GM21737 (cell line): ENCODE measurements around the gene NOC2L.
A peak's percentile ranks its signal among the peaks of the same experiment; 100 is the strongest.

Experiments used
- ATAC-seq: cut with Tn5 transposase; IDR thresholded peaks from one replicate; pipeline ENCODE4 v1.9.1; 2021; ENCODE audit warnings: mild to moderate bottlenecking, moderate library complexity; ENCODE audit not compliant: unreplicated experiment

The NOC2L gene

DNA sequence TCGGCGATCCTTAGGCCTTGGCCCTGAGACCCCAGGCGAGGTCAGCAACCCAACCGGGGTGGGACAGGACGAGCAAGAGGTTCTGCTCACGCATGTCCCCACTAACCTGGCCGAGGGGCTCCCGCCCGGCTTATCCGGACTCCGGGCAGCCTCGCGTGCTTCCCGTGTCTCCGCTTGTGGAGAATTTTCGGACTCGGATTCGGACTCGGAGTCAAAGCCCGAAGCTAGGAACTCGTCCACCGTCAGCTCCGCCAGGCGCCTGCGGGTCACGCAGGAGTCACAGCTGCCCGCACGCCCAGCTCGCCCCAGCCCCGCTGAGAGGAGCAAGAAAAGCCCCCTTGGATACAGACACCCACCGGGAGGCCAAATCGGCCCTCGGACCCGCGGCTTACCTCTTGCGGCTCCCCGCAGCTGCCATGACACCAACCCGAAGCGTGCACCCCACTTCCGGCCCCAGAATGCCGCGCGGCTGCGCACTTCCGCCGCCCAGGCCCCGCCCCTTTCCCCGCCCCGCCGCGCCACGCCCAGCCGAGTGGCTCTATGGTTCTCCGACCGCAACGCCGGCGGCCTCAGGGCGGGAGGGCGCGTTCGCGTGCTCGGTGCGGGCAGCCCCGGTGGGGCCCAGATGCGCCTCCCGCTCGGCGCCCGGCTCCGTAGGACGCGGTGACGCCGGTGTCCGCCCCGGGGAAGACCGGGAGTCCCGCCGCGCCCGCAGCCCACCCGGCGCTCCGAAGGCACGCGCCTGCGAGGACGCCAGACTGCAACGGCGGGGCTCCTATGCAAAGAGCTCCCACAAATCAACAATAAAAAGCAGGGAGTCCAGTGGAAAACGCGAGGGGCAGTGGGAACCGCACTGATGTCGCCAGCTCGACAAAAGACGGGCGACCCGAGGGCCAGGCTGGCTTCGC lies at the start of gene NOC2L:
NOC2L (minus strand) TSS at position 434 of the 908 bp plus-strand sequence; CDS start at position 418, 16 bp downstream.
- ATAC-seq, result peak; percentile 65

GRCh38 chr1:1006305-1007159 lies 47.5 kb upstream of the NOC2L start:
- no peak for ATAC-seq

- no peak for ATAC-seq
Measured at GRCh38 chr1:1005774-1006304, 46.8 kb upstream of the NOC2L start.

DNA sequence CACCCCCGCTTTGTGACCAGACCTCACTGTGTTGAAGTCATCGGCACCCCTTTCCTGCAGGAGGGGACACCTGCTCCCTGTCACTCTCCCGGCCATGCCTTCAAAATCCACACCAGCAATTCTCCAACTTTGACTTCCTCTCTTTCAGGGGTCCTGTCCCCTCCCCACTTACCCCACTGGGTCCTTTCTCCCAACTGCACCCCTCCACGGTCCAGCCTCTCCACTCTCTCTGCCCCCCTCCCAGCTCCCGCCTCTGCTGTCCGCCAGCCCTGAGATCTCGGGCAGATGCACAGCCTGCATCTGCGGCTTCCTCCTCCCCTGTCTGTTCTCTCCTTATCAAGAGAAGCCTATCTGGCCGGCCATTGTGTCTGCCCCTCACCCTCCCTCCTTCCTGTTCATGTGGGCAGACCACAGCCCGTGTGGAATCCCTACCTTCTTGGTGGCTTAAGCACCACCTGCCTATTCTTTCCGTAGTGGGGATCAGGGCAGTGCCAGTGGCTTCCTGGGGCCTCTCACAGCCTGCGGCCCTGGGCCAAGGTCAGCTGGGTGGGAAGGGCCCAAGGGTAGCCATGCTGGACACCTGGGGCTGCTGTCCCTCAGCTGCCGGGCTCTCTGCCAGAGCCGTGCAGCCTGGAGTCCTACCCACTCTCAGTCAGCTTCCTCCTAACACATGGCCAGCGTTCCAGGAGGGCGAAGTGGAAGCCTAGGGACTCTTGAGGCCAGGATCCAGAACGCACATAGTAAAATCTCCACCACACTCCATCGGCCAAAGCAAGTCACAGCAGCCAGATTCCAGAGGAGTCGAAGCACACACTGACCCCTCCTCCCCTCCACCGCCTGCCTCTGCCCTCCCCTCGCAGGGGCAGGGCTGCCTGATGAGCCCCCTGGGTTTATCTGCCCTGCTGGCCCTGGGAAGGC lies 46.0 kb upstream of the NOC2L start:
- ATAC-seq, result no peak

- no peak for ATAC-seq
Measured at GRCh38 chr1:1004420-1004779, 45.3 kb upstream of the NOC2L start.

DNA sequence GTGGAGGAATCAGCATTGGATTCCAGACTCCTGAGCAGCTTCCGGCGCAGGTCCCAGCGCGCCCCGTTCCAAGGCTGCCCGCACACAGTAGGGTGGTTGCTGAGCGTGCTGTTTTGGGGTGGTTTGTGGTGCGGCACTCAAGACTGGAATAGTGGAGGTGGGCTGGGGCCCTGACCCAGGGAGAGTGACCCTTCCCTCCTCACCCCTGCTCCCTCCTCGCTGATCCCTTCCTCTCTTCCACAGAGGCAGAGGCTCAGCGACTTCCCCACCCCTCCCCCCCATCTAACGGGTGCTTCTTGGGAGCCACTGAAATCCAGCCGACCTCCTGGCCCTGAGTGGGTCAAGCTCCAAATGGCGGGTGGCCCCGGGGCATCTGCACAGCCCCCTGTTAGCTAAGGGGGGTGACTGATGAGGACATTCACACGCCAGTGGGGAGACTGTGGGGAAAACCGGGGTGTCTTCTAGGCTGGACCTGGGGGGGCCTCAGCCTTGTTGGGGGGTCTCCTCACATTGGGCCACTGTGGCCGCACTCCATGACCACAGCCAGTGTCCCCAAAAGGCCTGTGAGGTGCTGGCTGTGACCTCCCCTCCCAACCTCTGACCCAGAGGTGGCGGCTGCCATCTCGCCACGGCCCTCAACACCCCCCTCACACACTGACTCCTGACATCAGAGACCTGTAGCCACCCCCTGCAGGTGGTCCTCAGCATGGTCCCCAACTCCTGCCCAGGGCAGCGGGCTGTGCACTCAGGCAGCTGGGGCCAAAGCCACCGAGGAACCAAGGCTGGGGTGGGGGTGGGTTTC lies 44.8 kb upstream of the NOC2L start:
- no peak for ATAC-seq

DNA sequence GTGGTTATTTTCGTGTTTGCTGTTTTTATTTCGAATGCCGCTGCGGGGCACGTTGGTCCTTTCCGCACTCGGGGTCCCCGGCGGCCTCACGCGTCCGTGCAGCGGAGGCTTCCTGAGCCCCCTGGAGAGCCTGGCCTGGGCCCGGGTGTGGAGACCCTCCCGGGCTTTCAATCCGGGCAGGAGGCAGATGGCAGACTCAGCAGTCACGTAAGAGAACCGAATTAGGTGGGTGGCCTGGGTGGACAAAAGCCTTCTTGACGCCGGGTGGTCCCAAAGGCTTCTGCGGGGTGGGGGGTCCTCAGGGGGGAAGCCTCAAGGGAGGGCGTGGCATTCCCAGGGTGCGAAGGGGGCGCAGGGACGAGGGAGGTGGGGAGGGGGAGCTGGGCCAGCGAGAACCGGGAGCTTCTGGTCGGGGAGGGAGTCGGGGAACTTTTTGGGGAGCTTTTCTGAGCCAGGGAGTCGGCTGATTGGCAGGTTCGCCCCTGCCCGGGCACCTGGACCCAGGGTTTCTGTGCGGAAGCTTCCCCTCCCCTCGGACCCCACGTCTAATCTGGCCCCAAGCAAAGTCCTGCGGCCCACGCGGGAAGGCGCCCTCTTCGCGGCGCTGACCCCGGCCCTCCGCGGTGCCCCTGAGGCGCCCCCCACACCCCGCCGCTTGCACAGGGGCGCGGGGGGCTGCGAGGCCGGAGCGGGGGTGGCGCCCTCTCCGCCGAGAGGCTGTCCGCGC lies 42.2 kb upstream of the NOC2L start:
- ATAC-seq, result no peak

GRCh38 chr1:1000357-1001056 lies 41.5 kb upstream of the NOC2L start:
- ATAC-seq, result peak; percentile 19

DNA sequence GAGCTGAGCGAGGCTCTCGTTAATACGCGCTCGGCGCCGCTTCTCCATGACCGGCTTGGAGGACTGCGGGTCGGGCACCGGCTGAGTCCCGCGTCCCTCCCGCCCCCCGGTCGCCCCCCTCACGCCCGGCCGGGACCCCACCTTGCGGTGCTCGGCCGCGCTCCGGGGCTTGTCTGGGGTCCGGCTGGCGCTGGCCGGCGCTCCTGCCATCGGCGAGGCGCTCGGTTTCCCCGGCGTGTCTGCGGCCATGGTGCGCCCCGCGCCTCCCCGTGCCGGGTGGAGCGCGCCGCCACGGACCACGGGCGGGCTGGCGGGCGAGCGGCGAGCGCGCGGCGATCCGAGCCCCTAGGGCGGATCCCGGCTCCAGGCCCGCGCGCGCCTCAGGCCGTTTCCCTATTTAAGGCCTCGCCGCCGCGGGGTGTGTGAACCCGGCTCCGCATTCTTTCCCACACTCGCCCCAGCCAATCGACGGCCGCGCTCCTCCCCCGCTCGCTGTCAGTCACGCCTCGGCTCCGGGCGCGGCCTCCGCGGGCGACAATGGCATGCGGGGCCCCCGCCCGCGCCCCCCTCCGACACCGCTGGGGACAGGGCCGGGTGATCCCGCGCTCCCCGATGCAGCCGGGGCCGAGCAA lies 40.8 kb upstream of the NOC2L start, which contains the start of gene HES4:
HES4 (minus strand) TSS at position 373 of the 632 bp plus-strand sequence; CDS start at position 249, 124 bp downstream.
- ATAC-seq, result peak; percentile 37

DNA sequence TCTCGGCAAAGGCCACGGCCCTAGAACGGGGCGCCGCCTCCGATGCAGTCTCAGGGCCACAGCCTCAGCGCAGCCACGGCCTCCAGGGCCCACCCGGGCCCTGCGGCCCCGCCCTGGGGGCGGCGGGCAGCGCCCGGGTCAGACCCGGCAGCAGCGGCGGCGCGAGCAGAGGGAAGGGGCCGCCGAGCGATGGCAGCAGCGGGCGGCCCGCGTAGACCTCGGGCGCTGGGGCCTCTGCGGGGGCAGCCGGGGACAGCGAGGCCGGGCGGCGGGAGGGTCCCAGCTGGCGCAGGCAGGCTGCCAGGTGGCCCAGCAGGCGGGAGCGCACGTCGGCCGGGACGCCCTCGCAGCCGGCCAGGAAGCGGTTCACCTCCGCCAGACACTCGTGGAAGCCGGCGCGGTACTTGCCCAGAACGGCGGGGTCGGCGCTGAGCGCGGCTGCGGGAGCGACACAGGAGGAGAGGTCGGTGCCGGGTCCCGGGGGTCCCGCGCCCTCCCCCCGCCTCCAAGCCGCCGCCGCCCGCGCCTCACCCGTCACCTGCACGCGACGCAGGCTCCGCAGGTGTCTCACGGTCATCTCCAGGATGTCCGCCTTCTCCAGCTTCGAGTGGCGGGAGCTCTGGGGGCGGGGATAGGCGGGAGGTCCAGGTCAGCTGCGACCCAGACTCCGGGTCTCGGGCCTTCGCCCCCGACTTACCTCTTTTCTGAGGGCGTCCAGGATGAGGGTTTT lies 40.1 kb upstream of the NOC2L start:
- ATAC-seq, result no peak

DNA sequence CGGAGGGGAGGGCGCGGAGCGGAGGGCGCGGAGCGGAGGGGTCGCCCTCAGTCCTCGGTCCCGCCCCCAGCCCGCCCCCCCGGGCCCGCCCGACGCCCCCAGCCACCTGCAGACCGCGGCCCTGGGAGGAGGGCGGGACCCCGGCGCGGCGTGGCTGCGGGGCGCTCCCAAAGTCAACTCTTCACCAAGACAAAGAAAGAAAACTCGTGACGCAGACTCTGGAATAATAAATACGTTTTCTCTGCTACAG lies 39.6 kb upstream of the NOC2L start:
- ATAC-seq, result no peak

DNA sequence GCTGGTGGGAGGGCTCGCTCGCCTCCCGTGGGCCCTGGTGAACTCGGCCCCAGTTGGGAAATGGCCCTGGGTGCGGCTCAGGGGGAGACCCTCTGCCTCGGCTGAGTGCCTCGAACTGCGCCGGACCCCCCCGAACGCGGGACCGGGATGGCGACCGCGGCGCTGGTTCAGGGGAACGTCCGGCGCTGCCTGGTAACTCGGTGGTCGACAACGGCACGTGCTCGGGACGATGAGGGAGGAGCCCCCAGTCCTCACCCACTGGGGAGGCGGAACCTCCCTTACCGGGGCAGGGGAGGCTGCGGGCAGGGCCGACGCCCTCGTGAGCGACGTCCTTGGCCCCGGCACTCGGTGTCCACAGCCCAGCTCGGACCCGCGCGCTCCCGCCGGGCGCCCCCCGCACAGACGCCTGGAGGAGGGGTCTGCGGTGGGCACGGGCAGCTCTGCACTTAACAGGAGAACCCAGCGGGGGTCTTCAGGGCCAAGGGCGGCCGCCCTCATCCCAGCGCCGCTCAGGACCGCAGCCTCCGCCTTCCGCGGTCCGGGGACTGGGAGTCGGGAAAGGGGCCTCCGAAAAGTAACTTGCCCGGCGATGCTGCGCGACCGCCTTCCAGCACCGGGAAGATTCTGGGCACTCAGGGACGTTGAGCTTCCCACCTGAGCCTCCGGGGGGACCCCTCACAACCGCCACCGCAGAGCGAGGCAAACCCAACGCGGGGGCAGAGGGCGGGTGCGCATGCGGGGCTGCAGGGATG lies 39.1 kb upstream of the NOC2L start:
- ATAC-seq, result no peak

DNA sequence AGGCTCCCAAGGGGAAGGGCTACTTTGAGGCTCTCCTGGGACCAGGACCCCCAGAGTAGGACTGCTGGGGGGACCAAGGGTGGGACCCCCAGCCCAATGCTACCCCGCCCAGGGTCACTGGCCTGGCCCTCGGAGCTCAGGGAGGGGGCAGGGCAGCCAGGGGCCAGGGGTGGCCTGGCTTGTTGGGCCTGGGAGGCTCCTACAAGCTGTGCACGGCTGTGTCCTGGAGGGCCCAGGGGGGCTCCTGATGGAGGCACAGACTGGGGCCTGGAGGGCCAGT lies 38.6 kb upstream of the NOC2L start:
- no peak for ATAC-seq

DNA sequence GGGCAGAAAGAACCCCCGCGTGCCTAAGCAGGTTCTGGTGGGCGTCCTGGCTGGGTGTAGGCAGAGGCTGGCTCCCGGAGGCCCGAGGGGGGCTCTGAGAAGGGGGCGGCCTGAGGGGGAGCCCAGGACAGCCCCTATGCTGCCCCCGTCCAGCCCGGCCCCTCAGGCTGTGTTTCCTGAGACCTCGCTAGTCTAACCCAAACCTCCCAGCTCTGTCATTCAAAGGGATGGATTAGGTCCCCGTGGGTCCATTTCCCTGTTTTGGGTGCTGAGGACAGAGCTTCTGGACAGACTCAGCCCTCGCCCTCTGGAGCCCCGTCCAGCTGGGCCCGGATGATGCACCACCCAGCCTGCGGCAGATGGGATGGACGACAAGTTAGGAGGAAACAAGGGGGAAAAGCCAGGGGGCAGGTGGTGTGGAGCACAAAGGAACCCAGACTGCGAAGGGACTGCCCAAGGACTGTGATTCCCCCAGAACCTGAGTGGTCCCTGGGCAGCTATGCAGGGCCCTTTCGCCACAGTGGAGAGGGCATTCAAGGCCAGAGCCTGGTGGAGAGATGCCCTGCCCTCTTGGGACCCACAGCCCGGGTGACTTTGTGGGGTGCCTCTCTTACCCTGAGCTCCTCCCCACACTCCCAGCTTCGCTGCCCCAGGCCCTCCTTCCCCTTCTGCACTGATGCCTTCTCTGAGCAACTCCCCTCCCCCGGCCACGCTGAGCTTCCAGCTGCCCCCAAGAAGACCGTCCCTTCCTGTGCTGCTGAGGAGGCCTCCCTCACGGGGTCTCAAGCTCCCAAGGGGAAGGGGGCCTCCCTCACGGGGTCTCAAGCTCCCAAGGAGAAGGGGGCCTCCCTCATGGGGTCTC lies 38.0 kb upstream of the NOC2L start:
- no peak for ATAC-seq

GRCh38 chr1:995665-996633 lies 36.9 kb upstream of the NOC2L start:
- ATAC-seq, result no peak
